Measurements from ENCODE around the gene CBX3.
A peak's percentile ranks its signal among the peaks of the same experiment; 100 is the strongest.
"Not testable (repeated sequence)": the region's sequence is repeated elsewhere in the genome, so short reads cannot be mapped to it uniquely, and the experiment has no call there.

The CBX3 gene

GRCh38 chr7:26201247-26202018 is at the start of gene CBX3:
CBX3 (plus strand) TSS chr7:26201745; CDS start chr7:26202999, 1,254 bp downstream.
- Histone ChIP-seq H3K9me3 (ENCODE audit: severe bottlenecking) (no peaks in the 10 kb centered on the region), H3K4me1 (ENCODE audit: insufficient read depth, poor library complexity, severe bottlenecking) (peaks cover 28% of the 10 kb centered on the region), H3K27ac (ENCODE audit: poor library complexity, severe bottlenecking) (peak within 1 kb of the TSS; percentile 90), H3K4me3 (ENCODE audit: severe bottlenecking) (peak within 1 kb of the TSS; percentile 97), H3K27me3 (ENCODE audit: insufficient read depth, poor library complexity, severe bottlenecking) (no peaks in the 10 kb centered on the region), H3K36me3 (ENCODE audit: low read depth) (peaks cover 78% of the 10 kb centered on the region)
- TF ChIP-seq, protein P1, sequence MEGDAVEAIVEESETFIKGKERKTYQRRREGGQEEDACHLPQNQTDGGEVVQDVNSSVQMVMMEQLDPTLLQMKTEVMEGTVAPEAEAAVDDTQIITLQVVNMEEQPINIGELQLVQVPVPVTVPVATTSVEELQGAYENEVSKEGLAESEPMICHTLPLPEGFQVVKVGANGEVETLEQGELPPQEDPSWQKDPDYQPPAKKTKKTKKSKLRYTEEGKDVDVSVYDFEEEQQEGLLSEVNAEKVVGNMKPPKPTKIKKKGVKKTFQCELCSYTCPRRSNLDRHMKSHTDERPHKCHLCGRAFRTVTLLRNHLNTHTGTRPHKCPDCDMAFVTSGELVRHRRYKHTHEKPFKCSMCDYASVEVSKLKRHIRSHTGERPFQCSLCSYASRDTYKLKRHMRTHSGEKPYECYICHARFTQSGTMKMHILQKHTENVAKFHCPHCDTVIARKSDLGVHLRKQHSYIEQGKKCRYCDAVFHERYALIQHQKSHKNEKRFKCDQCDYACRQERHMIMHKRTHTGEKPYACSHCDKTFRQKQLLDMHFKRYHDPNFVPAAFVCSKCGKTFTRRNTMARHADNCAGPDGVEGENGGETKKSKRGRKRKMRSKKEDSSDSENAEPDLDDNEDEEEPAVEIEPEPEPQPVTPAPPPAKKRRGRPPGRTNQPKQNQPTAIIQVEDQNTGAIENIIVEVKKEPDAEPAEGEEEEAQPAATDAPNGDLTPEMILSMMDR (IDR thresholded peaks at IDR 0.05; ENCODE audit: poor library complexity, severe bottlenecking): no peak
- peak; percentile 42 for ATAC-seq (ENCODE audit: low read depth)
- DNase-seq (ENCODE audit: low spot score): peak; percentile 84

GRCh38 chr7:26151953-26152781 is 49.4 kb upstream of the CBX3 start, which contains the start of gene NFE2L3:
NFE2L3 (plus strand) TSS chr7:26152198; CDS start chr7:26152499, 301 bp downstream.
- TF ChIP-seq, protein P1 (IDR thresholded peaks at IDR 0.05; ENCODE audit: poor library complexity, severe bottlenecking): peak; percentile 13
- H3K4me3 ChIP-seq (ENCODE audit: severe bottlenecking): peak within 1 kb of the TSS; percentile 60
- no peaks in the 10 kb centered on the region for H3K27me3 ChIP-seq (ENCODE audit: insufficient read depth, poor library complexity, severe bottlenecking)
- H3K36me3 ChIP-seq (ENCODE audit: low read depth): no peaks in the 10 kb centered on the region
- ATAC-seq (ENCODE audit: low read depth) (peak; percentile 37; the same call in 2 of the 3 replicates), DNase-seq (ENCODE audit: low spot score) (no peak)
- H3K4me1 ChIP-seq (ENCODE audit: insufficient read depth, poor library complexity, severe bottlenecking): peaks cover 27% of the 10 kb centered on the region
- H3K9me3 ChIP-seq (ENCODE audit: severe bottlenecking): no peaks in the 10 kb centered on the region
- no peak within 1 kb of the TSS for H3K27ac ChIP-seq (ENCODE audit: poor library complexity, severe bottlenecking)

- not testable (repeated sequence) for ATAC-seq (ENCODE audit: low read depth)
- peak overlapping the region; percentile 60 for H3K4me3 ChIP-seq (ENCODE audit: severe bottlenecking)
Observed at GRCh38 chr7:26152782-26153240, 48.7 kb upstream of the CBX3 start.

GRCh38 chr7:26153241-26153822 is 48.2 kb upstream of the CBX3 start:
- ATAC-seq (ENCODE audit: low read depth): no peak
- Histone ChIP-seq H3K36me3 (ENCODE audit: low read depth) (no peaks in the 10 kb centered on the region), H3K27ac (ENCODE audit: poor library complexity, severe bottlenecking) (peak overlapping the region; percentile 70), H3K4me1 (ENCODE audit: insufficient read depth, poor library complexity, severe bottlenecking) (peaks cover 31% of the 10 kb centered on the region), H3K4me3 (ENCODE audit: severe bottlenecking) (peak overlapping the region; percentile 60), H3K9me3 (ENCODE audit: severe bottlenecking) (no peaks in the 10 kb centered on the region), H3K27me3 (ENCODE audit: insufficient read depth, poor library complexity, severe bottlenecking) (no peaks in the 10 kb centered on the region)
- no peak for DNase-seq (ENCODE audit: low spot score)
- TF ChIP-seq, protein P1 (IDR thresholded peaks at IDR 0.05; ENCODE audit: poor library complexity, severe bottlenecking): no peak

More at GRCh38 chr7:26152782-26153240, 48.7 kb upstream of the CBX3 start:
- H3K27ac ChIP-seq (ENCODE audit: poor library complexity, severe bottlenecking); DNase-seq (ENCODE audit: low spot score); H3K36me3 ChIP-seq (ENCODE audit: low read depth); H3K27me3 ChIP-seq (ENCODE audit: insufficient read depth, poor library complexity, severe bottlenecking); H3K9me3 ChIP-seq (ENCODE audit: severe bottlenecking): not testable (repeated sequence)
- peaks cover 31% of the 10 kb centered on the region for H3K4me1 ChIP-seq (ENCODE audit: insufficient read depth, poor library complexity, severe bottlenecking)
